Muscle of arm (tissue), 12 donors: ENCODE results near the gene SMIM1. TPM values are rescaled to one million over a fixed set of nuclear protein-coding genes. Genes with fewer than 3 reads are reported as not detected.

Source experiments
- DNase-seq: peaks from one replicate; pipeline ENCODE4 v3.0.0-alpha.2; 2013
- polyA plus RNA-seq, 12 donors: library from polyadenylated mRNA; unstranded; fragments of 120-200 nt; gene quantifications; one replicate each; pipeline ENCODE4 v1.2.1, GENCODE V29; 2013; ENCODE audit not compliant: insufficient read length in 12 of 12

The SMIM1 gene
- polyA plus RNA-seq, 12 donors, result 1.6 to 28.7 (median 3.3) TPM; not detected in 1

DNA sequence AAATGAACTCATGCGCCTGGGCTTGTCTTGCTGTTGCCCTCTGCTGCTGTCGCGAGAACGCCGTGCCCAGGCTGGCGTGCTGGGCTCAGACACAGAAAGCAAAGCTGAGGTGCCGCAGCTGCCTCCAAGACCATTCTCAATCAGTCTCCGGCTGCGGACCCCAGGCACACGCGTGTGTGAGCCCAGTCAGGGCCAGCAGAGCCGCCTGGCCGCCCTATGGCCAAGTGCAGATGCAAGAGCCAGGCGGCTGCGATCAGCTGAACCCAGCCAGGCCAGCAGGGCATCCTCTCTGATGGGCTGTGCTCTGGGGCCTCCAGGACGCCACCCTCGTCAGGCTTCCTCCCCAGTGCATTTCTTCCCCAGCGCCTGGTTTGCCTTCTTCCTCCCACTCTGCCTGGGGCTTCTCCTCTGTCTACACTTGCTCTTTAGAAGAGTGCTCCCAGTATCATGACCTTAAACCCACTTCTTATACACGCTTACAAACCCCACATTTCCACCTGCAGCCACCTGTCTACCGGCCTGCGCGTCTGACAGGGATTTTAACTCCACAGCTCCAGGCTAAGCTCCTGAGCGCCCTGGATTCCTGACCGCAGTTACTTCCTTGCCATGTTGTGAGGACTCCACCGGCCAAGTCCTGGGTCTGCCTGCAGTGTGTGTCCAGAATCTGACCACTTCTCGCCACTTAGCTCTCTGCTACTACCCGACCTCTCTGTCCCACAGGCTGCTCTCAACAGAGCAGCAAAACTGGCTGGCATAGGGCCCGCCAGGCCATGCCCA lies 45.5 kb downstream of the SMIM1 start:
- DNase-seq, result no peak

DNA sequence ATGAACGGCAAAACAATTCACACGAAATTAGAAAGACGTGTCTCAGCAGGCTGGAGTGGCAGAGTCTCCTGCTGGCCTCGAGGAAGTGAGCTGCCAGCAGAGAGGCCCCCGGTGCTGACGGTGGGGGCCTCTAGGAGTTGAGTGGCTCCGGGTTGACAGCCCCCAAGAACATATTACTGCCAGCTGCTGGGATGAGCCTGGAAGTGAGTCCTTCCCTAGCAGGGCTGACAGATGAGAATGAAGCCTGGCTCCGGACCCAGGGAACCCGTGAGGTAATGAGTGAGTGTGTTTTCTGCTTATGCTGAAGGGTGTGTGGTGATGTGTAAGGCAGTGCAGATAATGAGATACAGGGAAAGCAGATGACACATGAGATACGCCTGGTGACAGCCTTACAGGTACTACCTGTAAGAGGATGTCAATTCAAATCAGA lies 47.2 kb downstream of the SMIM1 start:
- no peak for DNase-seq

DNA sequence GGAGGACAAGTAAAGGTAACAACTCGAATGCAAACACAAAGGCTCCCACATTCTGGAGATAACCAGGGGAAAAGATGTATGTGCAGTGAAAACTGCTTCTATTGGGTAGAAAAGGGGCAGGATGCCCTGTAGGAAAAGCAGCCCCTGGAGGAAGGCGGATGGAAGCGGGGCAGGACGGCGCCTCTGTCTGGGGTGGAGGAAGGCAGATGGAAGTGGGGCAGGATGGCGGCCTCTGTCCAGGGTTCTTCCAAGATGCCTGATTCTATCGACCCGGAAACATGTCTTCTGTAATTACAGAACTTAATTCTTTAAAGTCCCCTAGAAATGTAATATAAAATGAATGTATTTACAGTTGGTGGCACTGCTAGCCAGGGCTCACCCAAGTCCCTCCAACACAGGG lies 47.8 kb downstream of the SMIM1 start:
- DNase-seq, result no peak

DNA sequence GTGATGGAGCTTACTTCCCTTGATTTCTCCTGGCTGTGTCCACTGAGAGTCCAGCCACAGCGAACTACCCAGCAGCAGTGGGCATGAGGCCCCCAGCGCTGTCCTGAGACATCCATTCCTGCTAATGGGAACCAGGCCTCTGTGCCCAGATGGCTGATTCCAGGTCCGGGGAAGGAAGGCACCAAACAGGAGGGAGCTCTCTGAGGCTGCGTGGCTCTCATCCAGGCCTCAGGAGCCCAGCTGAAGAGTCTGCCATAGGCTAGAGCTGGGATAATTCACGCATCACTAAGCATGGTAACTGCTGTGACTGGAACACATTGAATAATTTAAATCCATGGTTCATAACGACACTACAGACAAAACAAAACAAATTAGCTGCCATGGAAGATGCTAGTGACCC lies 48.5 kb downstream of the SMIM1 start:
- no peak for DNase-seq

DNA sequence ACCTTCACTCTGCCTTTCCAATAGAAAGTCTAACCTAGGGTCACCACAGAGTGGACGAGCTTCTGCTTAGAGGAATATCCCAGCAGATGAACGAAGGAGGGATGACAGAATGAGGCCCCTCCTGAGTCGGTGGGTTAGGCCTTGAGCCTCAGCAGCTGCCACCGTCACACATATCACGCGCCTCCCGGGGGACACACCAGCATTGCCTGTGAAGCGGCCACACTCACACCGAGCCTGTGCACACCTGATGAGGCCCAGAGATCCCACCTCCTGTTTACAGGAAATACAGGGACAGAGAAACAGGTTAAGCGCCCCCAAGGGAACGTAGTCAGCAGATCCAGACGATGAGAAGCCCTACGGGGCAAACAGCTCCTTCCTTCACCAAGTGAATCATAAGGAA lies 48.9 kb downstream of the SMIM1 start:
- DNase-seq, result no peak

DNA sequence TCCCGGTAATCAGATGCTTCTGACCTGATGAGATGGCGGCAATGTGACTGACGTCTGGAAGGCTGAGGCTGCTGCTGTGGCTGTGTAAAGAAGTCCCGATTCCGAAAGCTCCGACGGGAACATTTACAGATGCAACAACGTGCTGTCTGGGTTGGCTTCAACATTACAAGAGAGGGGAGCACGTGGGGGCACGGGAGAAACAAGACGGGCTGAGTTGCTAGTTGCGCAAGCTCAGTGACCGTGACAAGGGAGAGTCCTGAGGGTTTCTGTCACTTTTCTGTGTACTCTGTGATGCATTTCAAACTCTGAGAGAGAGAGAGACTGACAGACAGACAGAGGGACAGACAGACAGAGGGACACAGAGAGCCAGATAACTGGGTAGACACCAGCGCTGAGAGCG lies 49.4 kb downstream of the SMIM1 start:
- no peak for DNase-seq

DNA sequence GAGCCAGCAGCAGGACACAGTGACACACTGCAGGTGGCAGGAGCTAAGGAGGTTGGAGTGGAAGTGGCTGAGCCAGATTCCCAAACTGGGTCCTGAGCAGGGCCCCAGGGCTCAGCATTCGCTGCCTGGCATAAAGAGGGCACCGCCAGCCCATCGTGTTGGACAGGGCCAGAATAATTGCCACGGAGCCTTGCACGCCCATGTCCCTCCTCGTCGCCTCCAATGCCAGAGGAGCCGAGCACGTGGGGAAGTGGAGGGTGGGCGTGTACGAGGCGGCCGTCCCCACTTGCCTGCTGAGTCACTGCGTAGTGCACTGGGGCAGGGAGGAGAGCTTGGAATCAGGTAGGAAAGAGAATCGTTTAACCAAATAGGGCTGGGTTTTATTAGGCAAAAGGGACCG lies 49.9 kb downstream of the SMIM1 start:
- no peak for DNase-seq

DNA sequence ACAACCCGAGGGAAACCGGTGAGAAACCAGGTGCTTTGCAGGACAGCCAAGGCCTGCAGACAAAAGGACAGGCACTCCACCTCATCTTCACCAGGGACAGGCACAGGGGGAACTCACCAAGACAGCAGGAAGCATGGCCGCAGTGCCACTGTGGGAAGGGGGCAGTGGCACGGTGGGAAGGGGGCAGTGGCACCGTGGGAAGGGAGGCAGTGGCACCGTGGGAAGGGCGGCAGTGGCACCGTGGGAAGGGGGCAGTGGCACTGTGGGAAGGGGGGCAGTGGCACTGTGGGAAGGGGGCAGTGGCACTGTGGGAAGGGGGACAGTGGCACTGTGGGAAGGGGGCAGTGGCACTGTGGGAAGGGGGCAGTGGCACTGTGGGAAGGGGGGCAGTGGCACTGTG lies 52.1 kb downstream of the SMIM1 start:
- no peak for DNase-seq

DNA sequence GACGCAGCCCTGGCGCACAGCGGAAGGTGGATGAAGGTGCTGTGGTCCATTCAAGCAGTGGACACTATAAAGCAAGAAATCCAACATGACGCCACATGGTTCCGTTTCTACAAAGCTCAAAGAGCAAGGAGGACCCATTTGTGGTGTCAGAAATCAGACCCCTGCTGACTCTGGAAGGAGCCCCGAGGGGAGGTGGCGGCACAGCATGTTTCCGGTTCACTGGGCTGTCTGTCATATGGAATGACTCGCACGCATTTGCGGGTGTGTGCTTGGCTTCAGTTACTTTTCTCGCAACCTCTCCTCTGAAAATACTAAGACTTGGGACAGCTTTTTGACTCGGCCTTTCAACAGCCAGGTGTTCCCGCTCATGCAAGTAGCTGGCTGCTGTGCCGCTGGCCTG lies 52.8 kb downstream of the SMIM1 start:
- no peak for DNase-seq

Other genes with a start within 250 kb of the SMIM1 start
- gene MEGF6, start 161.2 kb upstream of the SMIM1 start, polyA plus RNA-seq, result 10 to 100 TPM in 6 of 12 donors, 1 to 10 TPM in 5, not detected in 1; 6.0 to 59.7 (median 11.5) TPM
- gene TPRG1L, start 147.7 kb upstream of the SMIM1 start, polyA plus RNA-seq, result 10 to 100 TPM in 11 of 12 donors, not detected in 1; 26.2 to 34.2 (median 29.8) TPM
- gene WRAP73, start 122.6 kb upstream of the SMIM1 start, polyA plus RNA-seq, result 10 to 100 TPM in 9 of 12 donors, 1 to 10 TPM in 2, not detected in 1; 3.3 to 14.6 (median 11.7) TPM
- gene TP73, start 120.2 kb upstream of the SMIM1 start, polyA plus RNA-seq, result 1 to 10 TPM in 7 of 12 donors, under 1 TPM in 3, not detected in 2; 0.56 to 9.4 (median 1.3) TPM
- gene CCDC27, start 20.3 kb upstream of the SMIM1 start, polyA plus RNA-seq, result under 1 TPM in 10 of 12 donors, not detected in 2; 0.08 to 0.34 (median 0.13) TPM
- 10 to 100 TPM in 11 of 12 donors, not detected in 1; 19.7 to 56.4 (median 50.1) TPM for gene LRRC47, start 23.7 kb downstream of the SMIM1 start, polyA plus RNA-seq
- gene CEP104, start 84.5 kb downstream of the SMIM1 start, polyA plus RNA-seq, result 100 to 1,000 TPM in 1 of 12 donors, 10 to 100 TPM in 11; 17.4 to 108 (median 23.1) TPM
- 1 to 10 TPM in 10 of 12 donors, not detected in 2; 3.4 to 8.7 (median 4.4) TPM for gene DFFB, start 84.7 kb downstream of the SMIM1 start, polyA plus RNA-seq
- 100 to 1,000 TPM in 1 of 12 donors, 10 to 100 TPM in 11; 12.2 to 173 (median 17.7) TPM for gene C1orf174, start 127.5 kb downstream of the SMIM1 start, polyA plus RNA-seq